NCI-H2081 (cell line): ENCODE data around the gene CHCHD4.
"Not testable (repeated sequence)": the region's sequence is repeated elsewhere in the genome, so short reads cannot be mapped to it uniquely, and the experiment has no call there.

Source experiments
- DNase-seq, 2 experiments: peaks; one replicate each; lab custom pipeline; 2025; lab: John Stamatoyannopoulos, UW

CHCHD4 gene

GRCh38 chr3:14119651-14120050 is 5.0 kb downstream of the CHCHD4 start:
- DNase-seq, result no peak

DNA sequence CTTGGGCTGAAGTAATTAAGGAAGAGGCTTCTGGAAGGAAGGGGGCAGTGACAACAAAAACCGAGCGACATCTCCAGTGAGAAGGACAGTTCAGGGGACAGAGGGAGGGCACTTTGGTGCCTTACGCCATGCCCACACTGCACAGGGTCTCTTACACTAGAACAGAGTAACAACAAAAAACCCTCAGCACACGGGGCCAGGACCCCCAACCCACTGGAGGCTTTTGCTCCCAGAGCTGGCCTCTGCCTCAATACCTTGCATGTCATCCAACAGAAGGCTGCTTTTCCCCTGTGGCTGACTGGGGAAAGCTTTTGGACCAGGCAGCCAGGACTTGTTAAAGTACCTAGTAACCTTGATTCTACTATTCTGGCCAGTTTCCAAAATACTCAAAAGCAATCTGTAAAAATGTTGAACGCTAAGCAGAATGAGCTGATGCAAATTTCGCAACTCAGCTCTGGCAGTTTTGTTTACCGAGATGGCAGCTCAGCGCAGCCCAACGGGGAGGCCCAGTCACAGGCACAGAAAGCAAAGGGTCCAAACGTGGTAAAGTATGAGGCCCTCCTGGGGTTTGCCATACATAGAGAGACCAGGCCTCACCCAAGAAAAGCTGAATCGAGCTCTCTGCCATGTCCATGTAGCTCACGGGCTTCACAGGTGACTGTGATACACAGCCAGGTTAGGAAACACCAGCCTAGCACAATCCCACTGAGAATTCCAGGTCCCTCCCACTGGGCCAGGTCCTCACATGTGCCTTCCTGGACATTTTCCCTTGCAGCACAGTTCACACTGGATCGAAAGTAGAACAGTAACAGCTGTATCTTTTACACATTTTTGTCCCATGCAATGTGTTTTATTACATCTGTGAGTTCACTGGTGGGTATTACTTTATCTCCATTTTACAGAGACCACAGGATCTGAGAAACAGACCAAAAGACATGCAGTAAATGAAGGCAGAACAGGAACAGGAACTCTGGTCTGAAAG is 6.0 kb downstream of the CHCHD4 start:
- no peak for DNase-seq

GRCh38 chr3:14117468-14118399 is 6.9 kb downstream of the CHCHD4 start:
- DNase-seq, result no peak

- DNase-seq, result no peak
These were observed 10.6 kb downstream of the CHCHD4 start for GRCh38 chr3:14113965-14114635.

DNA sequence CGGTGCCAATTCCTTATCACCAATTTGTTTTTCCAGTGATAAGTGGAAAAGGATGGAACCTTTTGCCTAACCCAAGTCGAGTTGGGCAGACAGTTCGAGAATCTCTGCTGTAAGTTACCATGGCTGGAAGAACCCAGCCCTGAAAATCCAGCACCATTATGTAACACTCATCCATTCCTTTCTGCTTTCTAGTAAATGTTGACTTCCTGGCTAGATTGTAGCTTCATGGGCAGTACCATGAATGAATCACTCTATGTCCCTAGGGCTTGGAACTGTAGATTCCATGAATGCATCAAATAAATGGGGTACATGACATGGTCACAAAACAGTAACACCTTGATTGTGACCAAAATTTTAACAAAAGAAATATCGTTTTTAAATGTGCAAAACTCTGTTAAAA is 14.0 kb downstream of the CHCHD4 start:
- no peak for DNase-seq

DNA sequence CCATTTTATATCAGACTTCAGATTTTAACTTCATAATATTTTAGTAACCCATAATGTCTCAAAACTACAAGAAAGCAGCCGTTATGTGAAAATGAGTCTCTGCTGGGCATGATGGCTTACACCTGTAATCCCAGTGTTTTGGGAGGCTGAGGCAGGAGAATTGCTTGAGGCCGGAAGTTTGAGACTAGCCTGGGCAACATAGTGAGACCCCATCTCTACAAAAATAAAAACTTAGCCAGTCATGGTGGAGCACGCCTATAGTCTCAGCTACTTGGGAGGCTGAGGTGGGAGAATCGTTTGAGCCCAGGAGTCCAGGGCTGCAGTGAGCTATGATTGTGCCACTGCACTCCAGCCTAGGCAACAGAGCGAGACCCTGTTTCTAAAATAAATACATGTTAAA is 14.8 kb downstream of the CHCHD4 start:
- DNase-seq, result not testable (repeated sequence)

- DNase-seq, result no peak
These were observed 26.9 kb downstream of the CHCHD4 start for GRCh38 chr3:14097616-14098391.

DNA sequence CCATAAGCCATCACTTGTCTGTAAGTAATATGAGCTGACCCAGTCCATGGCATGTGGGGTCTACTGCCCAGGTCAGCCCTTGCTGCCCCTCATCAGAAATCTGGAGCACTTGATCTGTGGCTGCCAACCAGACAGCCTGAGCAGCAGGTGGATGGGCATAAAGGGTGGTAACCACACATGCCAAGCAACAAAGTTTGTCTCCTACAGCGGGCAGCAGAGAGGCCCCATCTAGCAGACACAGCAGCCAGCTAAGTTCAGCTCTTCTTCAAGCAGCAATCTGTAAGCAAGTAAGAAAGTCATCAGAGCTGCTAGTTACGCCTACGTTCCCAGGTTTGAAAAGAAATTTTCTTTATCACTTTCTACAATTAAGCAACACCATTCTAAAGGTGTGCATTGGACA is 27.9 kb downstream of the CHCHD4 start:
- DNase-seq, result no peak

GRCh38 chr3:14093831-14094230 is 30.8 kb downstream of the CHCHD4 start:
- DNase-seq, result no peak

DNA sequence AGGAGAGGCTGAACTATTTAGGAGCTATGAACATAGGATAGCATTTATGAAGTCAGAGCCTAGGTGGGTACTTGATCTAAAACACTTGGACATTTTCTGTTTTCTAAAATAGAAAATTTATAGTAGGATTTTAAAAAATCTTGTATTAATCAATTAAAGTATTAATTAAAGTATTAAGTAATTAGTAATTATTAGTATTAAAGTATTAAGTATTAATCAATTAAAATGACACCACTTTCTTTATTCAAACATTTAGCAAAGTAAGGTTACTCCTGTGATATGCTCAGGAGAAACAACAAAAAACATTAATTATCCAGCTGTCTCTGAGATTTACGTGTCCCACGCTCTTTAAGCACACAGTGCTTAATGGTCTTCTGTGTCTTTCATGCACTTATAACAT is 32.2 kb downstream of the CHCHD4 start:
- DNase-seq, result no peak

GRCh38 chr3:14091959-14092358 is 32.7 kb downstream of the CHCHD4 start:
- DNase-seq, result not testable (repeated sequence)

DNA sequence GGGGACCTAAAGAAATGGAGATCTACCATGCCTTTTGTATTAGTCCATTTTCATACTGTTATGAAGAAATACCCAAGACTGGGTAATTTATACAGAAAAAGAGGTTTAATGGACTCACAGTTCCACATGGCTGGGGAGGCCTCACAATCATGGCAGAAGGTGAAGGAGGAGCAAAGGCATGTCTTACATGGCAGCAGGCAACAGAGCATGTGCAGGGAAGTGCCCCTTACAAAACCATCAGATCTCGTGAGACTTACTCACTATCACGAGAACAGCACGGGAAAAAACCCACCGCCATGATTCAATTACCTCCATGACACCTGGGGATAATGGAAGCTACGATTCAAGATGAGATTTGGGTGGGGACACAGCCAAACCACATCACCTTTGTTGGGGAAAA is 37.2 kb downstream of the CHCHD4 start:
- not testable (repeated sequence) for DNase-seq

DNA sequence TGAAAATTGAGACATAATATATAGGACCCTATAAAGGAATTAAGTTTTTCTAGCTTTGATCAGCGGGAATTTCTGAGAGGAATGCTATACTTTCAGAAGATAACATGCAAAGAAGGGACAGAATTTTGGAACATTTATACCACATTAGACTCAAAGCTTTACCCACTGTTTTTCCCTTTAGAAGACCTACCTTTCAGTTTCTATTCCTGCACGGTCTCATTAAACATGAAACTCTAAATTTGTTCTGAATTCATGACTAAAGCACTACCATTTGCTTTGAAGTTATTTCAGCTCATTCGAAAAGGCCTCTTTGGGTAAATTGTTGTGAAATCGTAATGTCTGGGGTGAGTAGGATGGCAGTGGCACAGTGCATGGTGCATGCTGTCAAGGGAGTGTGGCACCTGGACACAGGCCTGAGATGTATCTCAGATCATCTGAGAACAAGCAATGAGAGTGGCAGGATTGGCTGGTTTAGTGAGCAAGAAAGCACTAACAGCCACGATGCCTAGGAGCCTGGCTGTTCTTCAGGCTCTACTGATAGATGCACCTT is 42.5 kb downstream of the CHCHD4 start:
- no peak for DNase-seq

DNA sequence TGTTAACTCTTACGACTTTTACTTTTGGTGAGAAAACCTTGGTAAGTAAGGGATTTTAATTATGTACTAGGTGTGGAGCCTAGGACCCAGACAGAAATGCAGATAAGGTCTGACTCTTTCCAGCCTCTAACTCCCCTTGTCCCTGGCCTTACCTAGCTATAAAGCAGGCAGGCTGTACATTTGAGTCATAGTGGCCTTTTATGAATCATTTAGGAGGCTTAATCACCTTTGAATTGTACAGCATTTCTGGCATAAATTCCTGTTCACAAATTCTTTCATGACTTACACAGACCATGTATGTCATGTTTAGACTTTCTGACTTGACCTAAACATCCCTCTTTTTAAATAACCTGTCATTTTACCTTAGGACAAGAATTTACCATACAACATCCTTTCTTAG is 47.4 kb downstream of the CHCHD4 start:
- no peak for DNase-seq

DNA sequence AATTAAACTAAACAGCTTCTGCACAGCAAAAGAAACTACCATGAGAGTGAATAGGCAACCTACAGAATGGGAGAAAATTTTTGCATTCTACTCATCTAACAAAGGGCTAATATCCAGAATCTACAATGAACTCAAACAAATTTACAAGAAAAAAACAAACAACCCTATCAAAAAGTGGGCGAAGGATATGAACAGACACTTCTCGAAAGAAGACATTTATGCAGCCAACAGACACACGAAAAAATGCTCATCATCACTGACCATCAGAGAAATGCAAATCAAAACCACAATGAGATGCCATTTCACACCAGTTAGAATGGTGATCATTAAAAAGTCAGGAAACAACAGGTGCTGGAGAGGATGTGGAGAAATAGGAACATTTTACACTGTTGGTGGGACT is 49.4 kb downstream of the CHCHD4 start:
- DNase-seq, result not testable (repeated sequence)

DNA sequence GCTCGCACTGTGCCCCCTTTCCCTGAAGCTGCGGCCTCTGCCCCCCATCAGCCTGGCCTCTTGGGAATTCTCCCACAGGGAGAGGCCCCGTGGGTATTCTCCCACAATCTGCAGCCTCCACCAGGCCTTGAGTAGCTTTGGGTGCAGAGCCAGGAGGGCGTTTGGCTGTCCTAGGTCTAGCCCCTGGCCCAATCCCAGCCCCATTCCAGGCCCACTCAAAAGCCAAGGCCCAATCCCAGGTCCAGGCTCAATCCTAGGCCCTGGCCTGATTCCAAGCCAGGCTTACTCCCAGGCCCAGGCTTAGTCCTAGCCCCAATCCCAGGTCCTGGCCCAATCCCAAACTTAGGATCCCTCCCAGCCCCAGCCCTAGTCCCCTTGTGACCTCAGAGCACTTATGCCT is 59.8 kb downstream of the CHCHD4 start:
- DNase-seq, result no peak

DNA sequence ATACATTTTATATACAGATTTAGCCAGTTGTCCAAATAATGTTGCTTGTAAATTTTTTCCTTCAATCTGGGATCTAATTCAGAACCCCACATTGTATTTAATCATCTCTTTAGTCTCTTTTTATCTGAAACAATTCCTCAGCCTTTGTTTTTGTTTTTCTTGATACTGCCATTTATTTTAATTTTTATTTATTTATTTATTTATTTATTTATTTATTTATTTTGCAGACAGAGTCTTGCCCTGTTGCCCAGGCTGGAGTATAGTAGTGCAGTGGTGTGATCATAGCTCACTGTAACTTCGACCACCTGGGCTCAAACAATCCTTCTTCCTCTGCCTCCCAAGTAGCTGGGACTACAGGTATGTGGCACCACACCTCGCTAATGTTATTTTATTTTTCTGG is 61.5 kb downstream of the CHCHD4 start:
- no peak for DNase-seq
